ENCODE measurements around the gene TNNT3.

DNA sequence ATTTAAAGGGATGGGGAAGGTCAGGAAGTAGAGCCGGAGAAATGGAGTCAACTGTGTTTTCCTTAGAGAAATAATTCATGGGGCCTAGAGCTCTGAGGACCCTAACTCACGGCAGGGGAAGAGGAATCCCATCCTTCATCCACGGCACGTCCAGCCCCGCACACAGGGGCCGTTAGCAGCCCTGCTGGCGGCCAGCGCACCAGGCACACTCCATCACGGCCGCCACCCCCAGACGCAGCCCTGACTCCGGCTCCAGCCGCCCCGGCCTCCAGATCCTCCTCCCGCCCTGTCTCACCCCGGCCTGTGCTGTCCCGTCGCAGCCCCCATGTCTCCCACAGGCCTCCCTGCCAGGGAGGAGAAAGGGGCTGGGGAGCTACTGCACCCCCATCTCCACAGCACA is 38.9 kb downstream of the TNNT3 start:
- TF ChIP-seq, protein P1, sequence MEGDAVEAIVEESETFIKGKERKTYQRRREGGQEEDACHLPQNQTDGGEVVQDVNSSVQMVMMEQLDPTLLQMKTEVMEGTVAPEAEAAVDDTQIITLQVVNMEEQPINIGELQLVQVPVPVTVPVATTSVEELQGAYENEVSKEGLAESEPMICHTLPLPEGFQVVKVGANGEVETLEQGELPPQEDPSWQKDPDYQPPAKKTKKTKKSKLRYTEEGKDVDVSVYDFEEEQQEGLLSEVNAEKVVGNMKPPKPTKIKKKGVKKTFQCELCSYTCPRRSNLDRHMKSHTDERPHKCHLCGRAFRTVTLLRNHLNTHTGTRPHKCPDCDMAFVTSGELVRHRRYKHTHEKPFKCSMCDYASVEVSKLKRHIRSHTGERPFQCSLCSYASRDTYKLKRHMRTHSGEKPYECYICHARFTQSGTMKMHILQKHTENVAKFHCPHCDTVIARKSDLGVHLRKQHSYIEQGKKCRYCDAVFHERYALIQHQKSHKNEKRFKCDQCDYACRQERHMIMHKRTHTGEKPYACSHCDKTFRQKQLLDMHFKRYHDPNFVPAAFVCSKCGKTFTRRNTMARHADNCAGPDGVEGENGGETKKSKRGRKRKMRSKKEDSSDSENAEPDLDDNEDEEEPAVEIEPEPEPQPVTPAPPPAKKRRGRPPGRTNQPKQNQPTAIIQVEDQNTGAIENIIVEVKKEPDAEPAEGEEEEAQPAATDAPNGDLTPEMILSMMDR (conservative IDR thresholded peaks at IDR 0.05; ENCODE audit: low read depth, low read length) = no peak
- TF ChIP-seq EZH2phosphoT487 (IDR thresholded peaks at IDR 0.05; ENCODE audit: borderline replicate concordance, low read length) (no peak), EZH2 (IDR thresholded peaks at IDR 0.05; ENCODE audit: low read length, unreplicated experiment) (no peak)
